Adrenal gland (tissue), 12 donors: ENCODE measurements around the gene SLC7A5. TPM values are rescaled to one million over a fixed set of nuclear protein-coding genes. Genes with fewer than 3 reads are reported as not detected.
"Not testable (repeated sequence)": the region's sequence is repeated elsewhere in the genome, so short reads cannot be mapped to it uniquely, and the experiment has no call there.

ENCODE experiments used
- DNase-seq, 7 donors: peaks; one replicate each; pipeline ENCODE4 v3.0.0-alpha.2; 2019 to 2020
- H3K27ac ChIP-seq, 5 donors: fragments of 200-600 bp; sonication (generic) in 4 of 5; 1 replicate in 3 of 5; 2 replicates in 2 of 5; pipeline versions ENCODE4 v1.5.1 to v1.8.0; 2016 to 2020; ENCODE audit warnings: mild to moderate bottlenecking in 1 of 5
- H3K27me3 ChIP-seq: fragments of 200-600 bp; 2 replicates; pipeline ENCODE4 v1.8.0; 2021
- H3K36me3 ChIP-seq, 2 donors: fragments of 200-600 bp; replicated peaks in 1 of 2; 1 replicate in 1 of 2; 2 replicates in 1 of 2; pipeline versions ENCODE4 v1.5.1 to v1.8.0; 2018 to 2022
- H3K4me1 ChIP-seq, 2 donors: fragments of 200-600 bp; replicated peaks in 1 of 2; 1 replicate in 1 of 2; 2 replicates in 1 of 2; pipeline versions ENCODE4 v1.5.1 to v1.8.0; 2018 to 2021
- H3K4me3 ChIP-seq, 4 donors: fragments of 200-600 bp; sonication (generic) in 3 of 4; one replicate each; pipeline ENCODE4 v1.5.1; 2016 to 2018
- H3K9me3 ChIP-seq, 3 donors: fragments of 200-600 bp; sonication (generic) in 1 of 3; replicated peaks in 1 of 3; 1 replicate in 2 of 3; 2 replicates in 1 of 3; pipeline versions ENCODE4 v1.5.1 to v1.8.0; 2016 to 2021
- CTCF ChIP-seq, 6 experiments: fragments of 450-650 bp in 4 of 6; fragments of 200-600 bp in 2 of 6; sonication (generic) in 1 of 6; IDR thresholded peaks; 1 replicate in 5 of 6; 2 replicates in 1 of 6; pipeline versions ENCODE4 v1.5.1 to v1.8.0; 2016 to 2021; ENCODE audit warnings: antibody characterized with exemption in 6 of 6, mild to moderate bottlenecking in 2 of 6, moderate library complexity in 1 of 6
- POLR2A ChIP-seq, 2 donors: fragments of 450-650 bp; IDR thresholded peaks; one replicate each; pipeline ENCODE4 v1.6.1; 2017; ENCODE audit warnings: antibody characterized with exemption in 2 of 2, mild to moderate bottlenecking in 2 of 2, moderate library complexity in 1 of 2
- WGBS, 4 donors: extraction: QIAGEN DNeasy Blood & Tissue Kit in 2 of 4; methylation state at CpG; one replicate each; pipeline versions ENCODE4 v1.1.5 to v1.1.7; 2013 to 2017; 5-methylcytosine and 5-hydroxymethylcytosine counted together
- intact Hi-C, 2 donors: fragments of 100-400 bp; cut with DNase I; formaldehyde crosslinking; loops; one replicate each; pipeline versions ENCODE4 v1.14.1 to v1.15.0; 2022 to 2023
- polyA plus RNA-seq, 3 donors: library from polyadenylated mRNA; stranded (reverse); fragments of 200-250 nt in 2 of 3; fragments of 350-450 nt in 1 of 3; fragmentation: Illumina TruSeq in 1 of 3; extraction: RNeasy Lipid Tissue Mini Kit (QIAGEN cat#74804) in 1 of 3; gene quantifications; one replicate each; pipeline ENCODE4 v1.2.3, GENCODE V29; 2013 to 2014
- total RNA-seq, 9 donors: library from RNA; depleted of rRNA in 4 of 9; stranded (reverse); fragments of >200 nt in 4 of 9; fragments of 120-200 nt in 1 of 9; fragmentation: NEBNext Ultra II Directional in 1 of 9; extraction: Animal tissue kit (Norgen Biotek cat#: 25700) in 1 of 9; gene quantifications; one replicate each; pipeline versions ENCODE4 v1.1.0 to v1.2.4, GENCODE V29; 2013 to 2023
- donor health status: healthy with polysubstance abuse.
- donor health status: Bipolar disorder and iron deficiency.
- donor health status: DM: yes; HTN: yes; CAD: no.
- donor health status: DM: no; HTN: no; CAD: no.
- donor health status: DM: no; HTN: no; CAD: no.
- donor health status: DM: yes; HTN: yes; CAD: no.

Gene SLC7A5
- total and polyA plus RNA-seq, 12 donors = 0.69 to 9.1 (median 2.4) TPM

- intact Hi-C loops = no loop called here
- Histone ChIP-seq H3K9me3 (no peaks in the 10 kb centered on the region), H3K27ac (no peak overlapping the region), H3K36me3 (no peaks in the 10 kb centered on the region), H3K27me3 (no peaks in the 10 kb centered on the region), H3K4me1 (no peaks in the 10 kb centered on the region), H3K4me3 (no peak overlapping the region)
- 79 to 88% (median 84%) methylated on average over 15 to 16 of the region's 16 CpGs for WGBS, 4 donors
- no peak for DNase-seq
- no peak for TF ChIP-seq POLR2A (IDR thresholded peaks at IDR 0.05)
- no peak for TF ChIP-seq CTCF (IDR thresholded peaks at IDR 0.05)
Observed at GRCh38 chr16:87818533-87819161, 50.7 kb downstream of the SLC7A5 start.

- TF ChIP-seq POLR2A (IDR thresholded peaks at IDR 0.05) = no peak
- no peak for TF ChIP-seq CTCF (IDR thresholded peaks at IDR 0.05)
- no peak for DNase-seq
- 95 to 100% (median 96%) methylated on average over 8 of the region's 8 CpGs for WGBS, 4 donors
- Histone ChIP-seq H3K4me3 (no peak overlapping the region), H3K4me1 (no peaks in the 10 kb centered on the region), H3K27me3 (no peaks in the 10 kb centered on the region), H3K27ac (no peak overlapping the region), H3K9me3 (no peaks in the 10 kb centered on the region), H3K36me3 (no peaks in the 10 kb centered on the region)
- intact Hi-C loops = no loop called here
Observed at GRCh38 chr16:87817910-87818309, 51.4 kb downstream of the SLC7A5 start.

- H3K4me3 ChIP-seq, H3K36me3 ChIP-seq, H3K27me3 ChIP-seq, DNase-seq, H3K4me1 ChIP-seq, intact Hi-C loops, H3K9me3 ChIP-seq, H3K27ac ChIP-seq: not testable (repeated sequence)
- 85 to 93% (median 87%) methylated on average over 7 of the region's 7 CpGs for WGBS, 4 donors
Observed at GRCh38 chr16:87817370-87817769, 51.9 kb downstream of the SLC7A5 start.

GRCh38 chr16:87816507-87817100 lies 52.7 kb downstream of the SLC7A5 start:
- WGBS, 4 donors = 60 to 75% (median 70%) methylated on average over 6 to 11 of the region's 11 CpGs
- H3K36me3 ChIP-seq = no peaks in the 10 kb centered on the region
- DNase-seq = no peak
- H3K9me3 ChIP-seq = no peaks in the 10 kb centered on the region
- TF ChIP-seq CTCF (IDR thresholded peaks at IDR 0.05) (no peak), POLR2A (IDR thresholded peaks at IDR 0.05) (no peak)
- no peaks in the 10 kb centered on the region for H3K4me1 ChIP-seq
- intact Hi-C loops = no loop called here
- no peak overlapping the region for H3K4me3 ChIP-seq
- H3K27me3 ChIP-seq = no peaks in the 10 kb centered on the region
- no peak overlapping the region for H3K27ac ChIP-seq

GRCh38 chr16:87815567-87815966 lies 53.7 kb downstream of the SLC7A5 start:
- no peaks in the 10 kb centered on the region for H3K9me3 ChIP-seq
- no peak overlapping the region for H3K27ac ChIP-seq
- WGBS, 4 donors = 63 to 76% (median 72%) methylated on average over 4 to 5 of the region's 5 CpGs; no CpG with 5 or more reads in 1 of the 4 donors
- no peaks in the 10 kb centered on the region for H3K4me1 ChIP-seq
- TF ChIP-seq POLR2A (IDR thresholded peaks at IDR 0.05) = no peak
- no peak for TF ChIP-seq CTCF (IDR thresholded peaks at IDR 0.05)
- H3K27me3 ChIP-seq = no peaks in the 10 kb centered on the region
- no peaks in the 10 kb centered on the region for H3K36me3 ChIP-seq
- no peak for DNase-seq
- H3K4me3 ChIP-seq = no peak overlapping the region
- intact Hi-C loops = no loop called here
